NCI-H1092 (cell line): ENCODE measurements around the gene OR11L1.

Experiments
- DNase-seq: peaks from one replicate; lab custom pipeline; 2025; lab: John Stamatoyannopoulos, UW

OR11L1 gene, protein sequence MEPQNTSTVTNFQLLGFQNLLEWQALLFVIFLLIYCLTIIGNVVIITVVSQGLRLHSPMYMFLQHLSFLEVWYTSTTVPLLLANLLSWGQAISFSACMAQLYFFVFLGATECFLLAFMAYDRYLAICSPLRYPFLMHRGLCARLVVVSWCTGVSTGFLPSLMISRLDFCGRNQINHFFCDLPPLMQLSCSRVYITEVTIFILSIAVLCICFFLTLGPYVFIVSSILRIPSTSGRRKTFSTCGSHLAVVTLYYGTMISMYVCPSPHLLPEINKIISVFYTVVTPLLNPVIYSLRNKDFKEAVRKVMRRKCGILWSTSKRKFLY

GRCh38 chr1:247841796-247842195, at the start of gene OR11L1:
Gene OR11L1, minus strand, starts transcription at chr1:247841896. Its CDS starts 0 bp downstream, at chr1:247841896.
- DNase-seq: no peak

- DNase-seq: no peak
Measured at GRCh38 chr1:247884797-247885413, 43.2 kb upstream of the OR11L1 start.

DNA sequence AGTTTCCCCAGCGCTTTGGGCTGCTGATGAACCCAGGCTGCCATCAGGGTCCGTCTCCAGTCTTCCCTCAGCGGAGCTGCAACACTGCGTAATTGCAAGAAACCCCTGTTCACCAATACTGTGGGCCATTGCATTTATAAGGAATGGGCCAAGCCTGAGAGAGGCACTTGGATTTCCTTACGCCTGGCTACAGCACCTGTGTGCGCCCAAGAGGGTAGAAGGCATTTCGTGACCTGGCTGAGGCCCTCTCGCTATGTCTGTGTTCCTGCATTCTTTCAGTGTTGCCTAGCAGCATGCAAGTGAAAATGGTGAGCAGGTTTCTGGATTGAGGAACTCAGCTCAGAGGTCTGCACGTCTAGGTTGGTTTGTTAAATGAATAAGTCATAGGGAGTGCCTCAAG, 41.6 kb upstream of the OR11L1 start:
- DNase-seq: no peak

- no peak for DNase-seq
Measured at GRCh38 chr1:247865416-247865815, 23.7 kb upstream of the OR11L1 start.

- DNase-seq: no peak
Measured at GRCh38 chr1:247864644-247865043, 22.9 kb upstream of the OR11L1 start.

GRCh38 chr1:247862756-247863155, 21.1 kb upstream of the OR11L1 start:
- DNase-seq: no peak

DNA sequence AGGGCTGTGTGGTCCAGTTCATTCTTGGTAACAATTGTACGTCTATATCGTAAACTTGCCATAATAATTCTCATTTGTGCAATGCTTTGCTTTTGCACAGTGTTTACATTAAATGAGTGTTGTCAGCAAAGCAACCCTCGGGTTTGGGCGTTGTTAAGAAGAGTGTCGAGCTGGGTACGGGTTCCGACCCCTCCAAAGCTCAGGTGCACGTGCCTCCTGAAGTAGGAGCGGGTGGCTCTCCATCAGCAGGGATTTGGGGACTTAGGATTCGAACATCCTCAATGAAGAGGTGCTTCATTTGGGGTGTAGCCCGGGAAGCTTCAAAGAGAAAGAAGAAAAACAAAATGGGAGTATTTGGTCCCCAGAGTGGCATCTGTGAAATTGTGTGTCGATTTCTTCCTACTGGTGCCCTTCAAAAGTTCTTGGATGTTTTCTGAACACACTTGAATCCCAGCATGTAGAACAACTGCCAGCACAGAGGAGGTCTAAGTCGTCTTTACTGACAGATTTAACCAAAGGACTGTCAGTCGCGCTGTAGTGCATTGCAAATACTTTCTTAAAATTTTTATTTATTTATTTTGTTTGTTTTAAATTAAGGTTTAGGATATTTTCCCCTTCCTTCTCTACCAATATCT, 16.4 kb upstream of the OR11L1 start:
- no peak for DNase-seq

DNA sequence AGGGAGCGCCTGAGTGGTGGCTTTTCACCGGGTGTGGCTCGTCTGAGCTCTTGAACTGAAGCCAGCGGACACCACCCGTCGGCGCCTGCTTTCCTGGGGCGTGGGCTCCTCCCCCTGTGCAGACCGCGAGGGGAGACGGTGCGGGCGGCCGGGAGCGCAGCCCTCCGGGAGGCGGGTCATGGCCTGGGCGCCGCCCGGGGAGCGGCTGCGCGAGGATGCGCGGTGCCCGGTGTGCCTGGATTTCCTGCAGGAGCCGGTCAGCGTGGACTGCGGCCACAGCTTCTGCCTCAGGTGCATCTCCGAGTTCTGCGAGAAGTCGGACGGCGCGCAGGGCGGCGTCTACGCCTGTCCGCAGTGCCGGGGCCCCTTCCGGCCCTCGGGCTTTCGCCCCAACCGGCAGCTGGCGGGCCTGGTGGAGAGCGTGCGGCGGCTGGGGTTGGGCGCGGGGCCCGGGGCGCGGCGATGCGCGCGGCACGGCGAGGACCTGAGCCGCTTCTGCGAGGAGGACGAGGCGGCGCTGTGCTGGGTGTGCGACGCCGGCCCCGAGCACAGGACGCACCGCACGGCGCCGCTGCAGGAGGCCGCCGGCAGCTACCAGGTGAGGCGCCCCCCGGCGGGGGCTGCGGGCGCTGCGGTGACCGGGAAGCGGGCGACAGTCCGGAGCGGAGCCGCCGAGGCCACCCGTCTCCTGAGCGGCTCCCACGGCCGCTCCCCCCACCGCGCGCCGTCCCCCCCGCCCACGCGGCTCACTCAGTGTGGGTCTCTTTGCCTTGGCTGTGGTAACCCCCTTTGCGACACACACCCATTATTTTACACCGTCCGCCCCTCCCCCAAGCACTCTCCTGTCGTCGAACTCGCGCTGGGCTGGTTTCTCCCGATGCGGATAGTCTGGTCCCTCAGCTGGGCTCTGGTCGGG, 15.6 kb upstream of the OR11L1 start, which contains the start of gene TRIM58:
Gene TRIM58 (plus strand): TSS at position 119 of the 916 bp plus-strand sequence. CDS start 60 bp downstream, at position 179.
- no peak for DNase-seq

DNA sequence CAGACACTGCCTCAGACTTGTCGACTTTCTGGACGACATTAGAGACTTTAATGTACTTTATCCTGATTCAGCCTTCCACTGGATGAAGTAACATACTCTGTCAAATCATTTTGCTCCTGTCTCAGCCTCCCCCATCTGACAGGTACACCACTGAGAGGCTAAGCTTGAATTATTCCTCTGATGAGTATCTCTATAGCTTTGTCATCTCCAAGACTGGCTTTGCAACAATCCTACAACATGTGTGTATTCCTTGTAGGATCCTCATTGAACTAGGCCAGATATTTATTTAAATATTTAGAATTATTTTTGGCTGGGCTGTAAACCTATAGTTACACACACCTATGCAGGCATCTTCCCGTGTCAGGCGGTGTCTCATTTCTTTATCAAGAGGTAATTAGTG, 14.2 kb upstream of the OR11L1 start:
- no peak for DNase-seq

GRCh38 chr1:247854899-247855545, 13.3 kb upstream of the OR11L1 start:
- no peak for DNase-seq

DNA sequence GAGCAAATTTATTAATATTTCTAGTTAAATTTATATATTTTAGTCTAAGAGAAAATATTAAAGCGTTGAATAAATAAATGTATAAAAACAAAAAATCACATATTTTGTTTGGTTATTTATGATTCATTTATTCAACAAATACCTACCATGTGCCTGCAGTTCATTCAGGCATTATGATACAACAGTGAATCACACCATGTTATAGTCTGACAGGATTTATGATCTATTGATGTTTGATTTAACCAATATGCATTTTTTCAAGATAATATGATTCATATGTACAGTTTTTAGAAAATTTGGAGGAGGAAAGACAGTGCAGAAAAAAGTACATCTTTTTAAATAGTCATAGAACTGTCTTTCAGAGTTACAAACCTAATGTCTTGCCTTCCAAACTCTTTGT, 7.9 kb upstream of the OR11L1 start:
- DNase-seq: no peak

DNA sequence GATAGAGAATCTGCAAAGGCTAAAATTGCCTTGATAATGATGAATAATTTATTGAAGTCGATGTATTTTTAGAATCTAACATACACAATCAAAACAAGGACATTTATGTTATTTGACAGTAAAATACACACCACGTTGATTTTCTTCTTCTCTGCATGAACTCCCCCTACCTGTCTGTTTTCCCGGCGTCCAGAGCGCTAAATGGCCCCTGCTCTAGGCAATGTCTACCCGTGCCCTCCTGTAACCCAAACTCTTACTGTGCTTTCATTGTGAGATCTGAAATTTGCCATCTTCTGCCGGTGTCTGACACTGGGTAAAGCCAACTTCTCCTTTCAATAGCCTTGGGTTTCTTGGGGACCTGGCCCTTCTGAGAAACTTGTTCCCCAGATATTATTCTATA, 6.7 kb upstream of the OR11L1 start:
- no peak for DNase-seq

GRCh38 chr1:247845693-247846017, 4.0 kb upstream of the OR11L1 start:
- DNase-seq: no peak

DNA sequence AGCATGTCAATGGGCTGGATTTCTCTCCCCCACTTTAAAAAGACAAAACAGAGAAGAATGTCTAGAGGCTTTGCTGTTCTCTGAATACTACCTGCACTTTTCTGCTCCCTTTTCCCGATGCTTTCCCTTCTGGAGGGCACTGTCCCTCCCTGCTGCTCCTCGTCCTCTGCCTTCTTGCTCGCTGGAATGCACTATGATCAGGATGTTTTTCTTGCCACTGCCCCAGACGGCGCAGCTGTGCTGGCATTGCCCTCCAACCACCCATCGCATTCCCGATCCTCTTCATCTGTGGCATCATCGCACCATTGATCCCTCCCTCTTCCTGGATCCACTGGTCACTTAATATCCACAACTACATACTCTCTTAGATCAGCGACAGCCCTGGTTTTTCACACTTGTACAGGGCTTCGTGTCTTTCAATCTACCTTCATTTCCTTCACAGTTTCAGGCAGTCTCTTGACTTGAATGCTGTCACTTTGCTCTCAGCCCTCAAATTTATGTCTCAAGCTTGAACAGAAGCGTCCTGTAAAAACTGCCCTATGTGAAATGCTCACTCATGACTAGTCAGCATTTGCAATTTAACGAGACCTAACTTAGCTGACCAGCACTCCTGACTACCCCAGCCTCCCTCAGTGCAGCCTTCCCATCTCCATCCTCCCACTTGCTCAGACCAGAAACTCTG, 3.5 kb upstream of the OR11L1 start:
- no peak for DNase-seq

GRCh38 chr1:247843411-247843810, 1.7 kb upstream of the OR11L1 start:
- no peak for DNase-seq

DNA sequence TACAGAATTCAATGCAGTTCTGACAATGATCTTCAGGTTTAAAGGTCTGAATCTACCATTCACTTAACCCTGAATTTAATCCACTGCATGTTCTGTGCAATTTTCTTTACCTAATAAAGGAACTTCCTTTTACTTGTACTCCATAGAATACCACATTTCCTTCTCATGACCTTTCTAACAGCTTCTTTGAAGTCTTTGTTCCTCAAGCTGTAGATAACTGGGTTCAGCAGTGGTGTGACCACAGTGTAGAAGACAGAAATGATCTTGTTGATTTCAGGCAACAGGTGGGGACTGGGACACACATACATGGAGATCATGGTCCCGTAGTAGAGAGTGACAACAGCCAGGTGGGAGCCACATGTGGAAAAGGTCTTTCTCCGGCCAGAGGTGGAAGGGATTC, 878 bp downstream of the OR11L1 start:
- DNase-seq: no peak

DNA sequence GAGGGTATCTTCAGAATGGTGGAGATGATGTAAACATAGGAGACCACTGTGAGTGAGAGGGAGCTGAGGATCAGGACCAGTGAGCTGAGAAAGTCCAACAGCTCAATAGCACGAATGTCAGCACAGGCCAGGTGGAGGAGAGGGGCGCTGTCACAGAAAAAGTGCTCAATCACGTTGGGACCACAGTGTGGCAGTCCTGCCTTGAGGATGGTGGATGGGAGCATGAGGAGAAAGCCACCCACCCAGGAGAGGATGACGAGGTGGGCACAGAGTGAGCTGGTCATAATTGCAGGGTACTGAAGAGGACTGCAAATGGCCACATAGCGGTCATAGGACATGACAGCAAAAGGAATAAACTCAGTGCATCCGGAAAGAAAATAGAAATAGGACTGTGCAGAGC, 8.1 kb downstream of the OR11L1 start:
- DNase-seq: no peak

GRCh38 chr1:247829656-247830055, 12.0 kb downstream of the OR11L1 start:
- no peak for DNase-seq

- no peak for DNase-seq
Measured at GRCh38 chr1:247825362-247825761, 16.3 kb downstream of the OR11L1 start.

DNA sequence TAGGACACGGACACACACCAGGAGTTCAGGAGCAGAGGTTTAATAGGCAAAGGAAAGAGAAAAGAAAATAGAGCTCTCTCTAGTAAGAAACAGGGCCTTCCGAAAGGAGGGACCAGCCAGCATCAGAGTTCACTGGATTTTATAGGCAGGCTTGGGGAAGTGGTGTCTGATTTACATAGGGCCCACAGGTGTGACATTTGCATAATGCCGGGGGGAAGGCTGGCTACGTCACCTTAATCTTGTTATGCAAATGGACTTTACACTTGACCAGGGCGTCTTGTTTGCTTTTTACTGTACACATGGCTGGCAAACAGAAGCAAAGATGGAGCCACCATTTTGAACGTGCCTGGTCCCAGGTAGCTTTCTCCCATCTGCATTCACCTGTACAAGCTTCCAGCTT, 17.7 kb downstream of the OR11L1 start, which contains the start of gene OR14A16:
Gene OR14A16 (minus strand): TSS at position 97 of the 400 bp plus-strand sequence. CDS start 8,390 bp downstream, outside the sequence.
- no peak for DNase-seq

DNA sequence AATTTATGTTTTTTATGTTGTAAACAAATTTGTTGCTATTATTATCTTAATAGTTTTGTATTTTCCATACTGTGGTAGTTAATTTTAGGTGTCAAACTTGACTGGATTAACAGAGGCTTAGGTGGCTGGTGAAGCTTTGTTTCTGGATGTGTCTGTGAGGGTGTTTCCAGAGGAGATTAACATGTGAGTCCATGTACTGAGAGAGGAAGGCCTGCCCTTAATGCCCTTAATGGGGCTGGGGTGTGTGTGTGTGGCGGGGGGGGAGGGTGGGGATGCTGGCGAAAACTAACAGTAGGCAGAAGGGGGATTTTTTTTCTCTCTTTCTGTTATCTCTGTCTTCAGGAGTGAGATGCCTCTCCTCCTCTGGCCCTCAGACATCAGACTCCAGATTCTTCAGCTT, 19.6 kb downstream of the OR11L1 start:
- DNase-seq: no peak
